Lung (tissue), 12 donors: ENCODE data around the gene HECTD2. TPM values are rescaled to one million over a fixed set of nuclear protein-coding genes. Genes with fewer than 3 reads are reported as not detected.

ENCODE experiments used
- ATAC-seq: fragments of 200-7000 bp; cut with Tn5 transposase; one replicate; pipeline ENCODE4 v1.9.1; 2020; ENCODE audit warnings: moderate number of reproducible peaks; ENCODE audit not compliant: insufficient read depth, low FRiP score
- DNase-seq, 3 donors: peaks; one replicate each; pipeline ENCODE4 v3.0.0-alpha.2; 2013 to 2017
- H3K27ac ChIP-seq, 2 donors: one replicate each; pipeline ENCODE4 v1.5.1; 2013; ENCODE audit warnings: mild to moderate bottlenecking in 2 of 2, moderate library complexity in 2 of 2, control low read depth in 1 of 2, inconsistent platforms in 1 of 2, low read depth in 1 of 2, low read length in 1 of 2
- H3K27me3 ChIP-seq, 3 donors: one replicate each; pipeline ENCODE4 v1.5.1; 2013; ENCODE audit warnings: low read length in 2 of 3; ENCODE audit not compliant: control insufficient read depth in 3 of 3, insufficient read depth in 3 of 3
- H3K36me3 ChIP-seq, 4 donors: one replicate each; pipeline ENCODE4 v1.5.1; 2013; ENCODE audit warnings: low read length in 4 of 4, mild to moderate bottlenecking in 1 of 4, moderate library complexity in 1 of 4; ENCODE audit not compliant: control insufficient read depth in 4 of 4, insufficient read depth in 4 of 4
- H3K4me1 ChIP-seq, 5 donors: one replicate each; pipeline ENCODE4 v1.5.1; 2013; ENCODE audit warnings: low read length in 5 of 5, mild to moderate bottlenecking in 2 of 5, moderate library complexity in 1 of 5; ENCODE audit not compliant: control insufficient read depth in 5 of 5, insufficient read depth in 5 of 5
- H3K4me3 ChIP-seq: one replicate; pipeline ENCODE4 v1.5.1; 2013; ENCODE audit warnings: mild to moderate bottlenecking, control low read depth, moderate library complexity
- H3K9ac ChIP-seq, 2 donors: one replicate each; pipeline ENCODE4 v1.5.1; 2013; ENCODE audit warnings: low read length in 2 of 2, control low read depth in 1 of 2; ENCODE audit not compliant: insufficient read depth in 1 of 2
- H3K9me3 ChIP-seq, 4 donors: one replicate each; pipeline ENCODE4 v1.5.1; 2013; ENCODE audit warnings: low read length in 3 of 4, mild to moderate bottlenecking in 1 of 4, moderate library complexity in 1 of 4; ENCODE audit not compliant: control insufficient read depth in 4 of 4, insufficient read depth in 3 of 4
- CTCF ChIP-seq: IDR thresholded peaks from 2 replicates; pipeline ENCODE4 v1.5.1; 2012; ENCODE audit warnings: mild to moderate bottlenecking; ENCODE audit errors: control extremely low read depth, extremely low read depth
- WGBS, 2 donors: extraction: QIAGEN DNeasy Blood & Tissue Kit; methylation state at CpG; one replicate each; pipeline ENCODE4 v1.1.7; 2013; 5-methylcytosine and 5-hydroxymethylcytosine counted together
- polyA plus RNA-seq, 2 donors: library from polyadenylated mRNA; stranded (reverse); fragments of 200-250 nt; gene quantifications; one replicate each; pipeline ENCODE4 v1.2.1, GENCODE V29; 2013
- total RNA-seq, 2 donors: library from RNA; depleted of rRNA in 1 of 2; stranded (reverse); fragments of >200 nt in 1 of 2; gene quantifications; one replicate each; pipeline ENCODE4 v1.2.1, GENCODE V29; 2014 to 2021
- donor health status: control.
- donor health status: control.
- donor health status: Bipolar disorder and iron deficiency.
- donor health status: healthy.
- donor health status: DM: yes; HTN: yes; CAD: no.

Gene HECTD2
- total and polyA plus RNA-seq, 4 donors: 3.1 to 50.8 (median 7.2) TPM

- 83 to 91% methylated on average over 7 of the region's 7 CpGs for WGBS, 2 donors
- Histone ChIP-seq H3K36me3 (peaks cover 0 to 7% (median 2%) of the 10 kb centered on the region in 4 donors), H3K9me3 (no peaks in the 10 kb centered on the region), H3K4me1 (peaks cover 0 to 29% (median 11%) of the 10 kb centered on the region in 5 donors), H3K4me3 (no peak overlapping the region), H3K27ac (no peak overlapping the region), H3K27me3 (no peaks in the 10 kb centered on the region), H3K9ac (no peak overlapping the region)
- DNase-seq (no peak), ATAC-seq (no peak)
- no peak for TF ChIP-seq CTCF
These were observed 109.9 kb downstream of the HECTD2 start for GRCh38 chr10:91519899-91520514.

- ATAC-seq: no peak
- Histone ChIP-seq H3K9me3 (no peaks in the 10 kb centered on the region), H3K27ac (no peak overlapping the region), H3K36me3 (peaks cover 0 to 7% (median 2%) of the 10 kb centered on the region in 4 donors), H3K4me3 (no peak overlapping the region), H3K9ac (no peak overlapping the region), H3K4me1 (peaks cover 0 to 29% (median 6%) of the 10 kb centered on the region in 5 donors), H3K27me3 (no peaks in the 10 kb centered on the region)
- 27 to 36% methylated on average over 1 of the region's 1 CpG for WGBS, 2 donors
- peak; percentile 45 to 87 (median 76) for DNase-seq
- no peak for TF ChIP-seq CTCF
These were observed 110.5 kb downstream of the HECTD2 start for GRCh38 chr10:91520661-91521060.

- peaks cover 0 to 3% (median 1%) of the 10 kb centered on the region in 4 donors for H3K36me3 ChIP-seq
- no peaks in the 10 kb centered on the region for H3K9me3 ChIP-seq
- no peak for TF ChIP-seq CTCF
- no peak for ATAC-seq
- 86 to 91% methylated on average over 1 of the region's 1 CpG for WGBS, 2 donors
- H3K9ac ChIP-seq: no peak overlapping the region
- no peaks in the 10 kb centered on the region for H3K27me3 ChIP-seq
- peaks cover 2 to 35% (median 10%) of the 10 kb centered on the region in 5 donors for H3K4me1 ChIP-seq
- H3K27ac ChIP-seq: no peak overlapping the region
- no peak for DNase-seq
- H3K4me3 ChIP-seq: no peak overlapping the region
These were observed 111.3 kb downstream of the HECTD2 start for GRCh38 chr10:91521439-91521838.
